Cardiac muscle cell (in vitro differentiated cells and primary cell): ENCODE data around the gene ZMYND11. TPM values are rescaled to one million over a fixed set of nuclear protein-coding genes. Genes with fewer than 3 reads are reported as not detected.
A peak's percentile ranks its signal among the peaks of the same experiment; 100 is the strongest.
"Not testable (repeated sequence)": the region's sequence is repeated elsewhere in the genome, so short reads cannot be mapped to it uniquely, and the experiment has no call there.

Experiments
- DNase-seq, 2 donors: peaks; one replicate each; pipeline versions ENCODE4 v3.0.0 to v3.0.0-alpha.2; 2010 to 2017; ENCODE audit warnings: low read depth in 1 of 2, low spot score in 1 of 2
- H3K27ac ChIP-seq: fragments of 200-600 bp; sonication (generic); 2 replicates; pipeline ENCODE4 v1.5.1; 2016
- H3K27me3 ChIP-seq: fragments of 200-600 bp; sonication (generic); 2 replicates; pipeline ENCODE4 v1.6.0; 2016; ENCODE audit warnings: control low read depth
- H3K36me3 ChIP-seq: fragments of 200-600 bp; sonication (generic); 2 replicates; pipeline ENCODE4 v1.5.1; 2016; ENCODE audit warnings: control low read depth
- H3K4me1 ChIP-seq: fragments of 200-600 bp; sonication (generic); 2 replicates; pipeline ENCODE4 v1.8.1; 2017; ENCODE audit warnings: low read depth, mild to moderate bottlenecking, mixed run types
- H3K4me3 ChIP-seq: fragments of 200-600 bp; sonication (generic); 2 replicates; pipeline ENCODE4 v1.5.1; 2016; ENCODE audit warnings: mild to moderate bottlenecking
- H3K9me3 ChIP-seq: fragments of 200-600 bp; sonication (generic); 2 replicates; pipeline ENCODE4 v1.5.1; 2017; ENCODE audit warnings: low read depth, mild to moderate bottlenecking, control low read depth
- polyA plus RNA-seq: library from polyadenylated mRNA; unstranded; fragments of >200 nt; fragmentation: Nextera tagmentation; extraction: Ambion mirVana; gene quantifications from 2 replicates; pipeline ENCODE4 v1.2.1, GENCODE V29; 2016
- total RNA-seq: library from RNA; depleted of rRNA; stranded (reverse); fragments of >200 nt; gene quantifications from 2 replicates; pipeline ENCODE4 v1.2.3, GENCODE V29; 2016
- TF ChIP-seq, protein P1 (sequence below): IDR thresholded peaks from 2 replicates; pipeline ENCODE4 v1.5.1; 2012; ENCODE audit warnings: low read depth, mild to moderate bottlenecking, low read length

The ZMYND11 gene
- total and polyA plus RNA-seq, 2 experiments from 2014 or later, result 34.3 to 65.8 TPM

DNA sequence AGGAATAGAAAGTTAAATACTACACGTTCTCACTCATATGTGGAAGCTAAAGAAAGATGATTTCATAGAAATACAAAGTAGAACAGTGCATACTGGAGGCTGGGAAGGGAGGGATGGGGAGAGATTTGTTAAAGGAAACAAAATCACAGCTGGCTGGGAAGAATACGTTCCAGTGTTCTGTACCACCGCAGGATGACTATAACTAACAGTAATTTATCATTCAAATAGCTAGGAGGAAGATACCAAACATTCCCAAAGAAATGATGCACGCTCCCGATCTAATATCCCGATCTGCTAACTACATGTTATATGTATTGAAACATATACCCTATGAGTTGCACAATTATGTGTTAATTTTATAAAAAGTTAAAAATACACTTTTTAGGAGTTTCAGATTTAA is 162.3 kb downstream of the ZMYND11 start:
- no peaks in the 10 kb centered on the region for H3K4me1 ChIP-seq
- TF ChIP-seq, protein P1, sequence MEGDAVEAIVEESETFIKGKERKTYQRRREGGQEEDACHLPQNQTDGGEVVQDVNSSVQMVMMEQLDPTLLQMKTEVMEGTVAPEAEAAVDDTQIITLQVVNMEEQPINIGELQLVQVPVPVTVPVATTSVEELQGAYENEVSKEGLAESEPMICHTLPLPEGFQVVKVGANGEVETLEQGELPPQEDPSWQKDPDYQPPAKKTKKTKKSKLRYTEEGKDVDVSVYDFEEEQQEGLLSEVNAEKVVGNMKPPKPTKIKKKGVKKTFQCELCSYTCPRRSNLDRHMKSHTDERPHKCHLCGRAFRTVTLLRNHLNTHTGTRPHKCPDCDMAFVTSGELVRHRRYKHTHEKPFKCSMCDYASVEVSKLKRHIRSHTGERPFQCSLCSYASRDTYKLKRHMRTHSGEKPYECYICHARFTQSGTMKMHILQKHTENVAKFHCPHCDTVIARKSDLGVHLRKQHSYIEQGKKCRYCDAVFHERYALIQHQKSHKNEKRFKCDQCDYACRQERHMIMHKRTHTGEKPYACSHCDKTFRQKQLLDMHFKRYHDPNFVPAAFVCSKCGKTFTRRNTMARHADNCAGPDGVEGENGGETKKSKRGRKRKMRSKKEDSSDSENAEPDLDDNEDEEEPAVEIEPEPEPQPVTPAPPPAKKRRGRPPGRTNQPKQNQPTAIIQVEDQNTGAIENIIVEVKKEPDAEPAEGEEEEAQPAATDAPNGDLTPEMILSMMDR, result no peak
- H3K27ac ChIP-seq, result no peak overlapping the region

DNA sequence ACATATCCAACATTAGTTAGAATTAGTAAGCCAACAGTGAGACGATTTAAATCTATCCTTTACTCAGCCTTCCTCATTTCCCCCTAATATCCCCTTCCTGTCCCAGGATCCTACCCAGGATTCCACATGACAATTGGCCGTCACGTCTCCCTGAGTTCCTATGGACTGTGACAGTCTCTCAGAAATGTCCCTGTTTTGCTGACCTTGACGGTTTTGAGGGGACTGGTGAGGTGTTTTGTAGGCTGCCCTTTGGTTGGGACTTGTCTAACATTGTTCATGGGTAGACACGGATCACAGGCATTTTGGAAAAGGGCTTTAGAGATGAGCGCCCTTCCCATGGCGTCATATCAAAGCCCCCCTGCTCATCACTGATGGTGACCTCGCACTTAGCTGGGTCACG is 162.8 kb downstream of the ZMYND11 start:
- Histone ChIP-seq H3K36me3 (no peaks in the 10 kb centered on the region), H3K4me3 (no peak overlapping the region), H3K9me3 (no peaks in the 10 kb centered on the region), H3K27ac (no peak overlapping the region), H3K27me3 (no peaks in the 10 kb centered on the region), H3K4me1 (no peaks in the 10 kb centered on the region)
- no peak for DNase-seq
- TF ChIP-seq, protein P1, result no peak

More for the DNA sequence above, 162.3 kb downstream of the ZMYND11 start:
- peak in 1 of 2 donors; percentile 52 for DNase-seq
- H3K27me3 ChIP-seq, result no peaks in the 10 kb centered on the region
- no peak overlapping the region for H3K4me3 ChIP-seq
- no peaks in the 10 kb centered on the region for H3K36me3 ChIP-seq
- H3K9me3 ChIP-seq, result no peaks in the 10 kb centered on the region

DNA sequence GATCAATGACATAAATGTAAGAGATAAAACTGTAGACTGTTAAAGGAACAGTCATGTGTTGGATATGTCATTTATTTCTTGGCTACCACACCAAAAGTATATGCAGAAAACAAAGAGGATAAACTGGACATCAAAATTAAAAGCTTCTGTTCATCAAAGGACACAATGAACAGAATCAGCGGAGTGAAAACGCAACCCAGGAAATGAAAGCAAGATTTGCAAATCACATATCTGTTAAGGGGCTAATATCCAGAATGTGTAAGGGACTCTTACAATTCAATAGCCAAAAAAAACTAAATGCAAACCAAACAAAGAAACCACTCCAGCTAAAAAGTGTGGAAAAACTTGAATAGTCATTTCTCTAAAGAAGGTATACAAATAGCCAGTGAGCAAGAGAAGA is 164.3 kb downstream of the ZMYND11 start:
- TF ChIP-seq, protein P1, result no peak
- DNase-seq, result no peak
- H3K4me1 ChIP-seq, result no peaks in the 10 kb centered on the region
- H3K27ac ChIP-seq, result no peak overlapping the region
- H3K27me3 ChIP-seq, result no peaks in the 10 kb centered on the region
- H3K36me3 ChIP-seq, result no peaks in the 10 kb centered on the region
- no peaks in the 10 kb centered on the region for H3K9me3 ChIP-seq
- H3K4me3 ChIP-seq, result no peak overlapping the region

DNA sequence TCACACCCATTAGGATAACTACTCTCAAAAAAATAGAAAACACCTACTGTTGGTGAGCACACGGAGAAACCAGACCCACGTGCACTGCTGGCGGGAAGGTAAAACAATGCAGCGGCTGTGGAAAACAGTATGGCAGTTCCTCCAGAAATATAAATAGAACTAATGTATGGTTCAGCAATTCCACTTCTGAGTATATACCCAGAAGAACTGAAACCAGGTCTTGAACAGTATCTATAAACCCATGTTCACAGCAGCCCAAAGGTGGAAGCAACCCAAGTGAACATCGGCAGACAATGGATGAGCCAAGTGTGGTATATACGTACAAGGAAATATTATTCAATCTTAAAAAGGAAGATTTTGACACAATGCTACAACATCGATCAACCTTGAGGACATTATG is 164.7 kb downstream of the ZMYND11 start:
- no peaks in the 10 kb centered on the region for H3K27me3 ChIP-seq
- H3K4me3 ChIP-seq, result no peak overlapping the region
- DNase-seq, result no peak
- TF ChIP-seq, protein P1, result no peak
- no peaks in the 10 kb centered on the region for H3K4me1 ChIP-seq
- H3K36me3 ChIP-seq, result no peaks in the 10 kb centered on the region
- no peak overlapping the region for H3K27ac ChIP-seq
- no peaks in the 10 kb centered on the region for H3K9me3 ChIP-seq

DNA sequence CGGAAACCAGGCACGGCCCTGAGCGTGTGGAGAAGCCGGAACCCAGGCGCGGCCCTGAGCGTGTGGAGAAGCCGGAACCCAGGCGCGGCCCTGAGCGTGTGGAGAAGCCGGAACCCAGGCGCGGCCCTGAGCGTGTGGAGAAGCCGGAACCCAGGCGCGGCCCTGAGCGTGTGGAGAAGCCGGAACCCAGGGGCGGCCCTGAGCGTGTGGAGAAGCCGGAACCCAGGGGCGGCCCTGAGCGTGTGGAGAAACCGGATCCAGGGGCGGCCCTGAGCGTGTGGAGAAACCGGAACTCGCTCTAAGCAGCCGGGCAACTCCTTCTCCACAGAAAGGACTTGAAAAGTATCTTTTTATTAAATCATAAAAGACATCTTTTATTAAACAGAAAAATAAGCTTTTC is 165.3 kb downstream of the ZMYND11 start:
- H3K27me3 ChIP-seq, H3K27ac ChIP-seq, H3K36me3 ChIP-seq, H3K4me1 ChIP-seq, DNase-seq, H3K4me3 ChIP-seq, H3K9me3 ChIP-seq: not testable (repeated sequence)

DNA sequence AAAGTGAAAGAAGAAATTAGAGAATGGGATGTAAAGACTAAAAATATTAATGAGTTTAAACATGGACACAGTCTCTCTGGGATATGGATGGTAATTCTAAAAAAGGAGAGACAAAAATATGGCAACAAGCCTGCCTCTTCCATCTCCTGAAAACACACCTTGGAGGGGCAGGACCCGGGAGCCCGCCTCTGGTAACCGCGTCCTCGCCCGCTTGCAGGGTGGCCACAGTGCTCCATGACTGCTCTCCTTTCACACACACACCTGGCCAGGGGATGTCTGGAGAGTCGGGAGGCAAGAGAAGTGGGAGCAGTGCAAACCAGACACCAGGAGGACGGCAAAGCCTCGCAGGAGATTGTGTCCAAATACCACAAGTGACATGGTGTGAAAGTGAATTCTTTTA is 166.3 kb downstream of the ZMYND11 start:
- TF ChIP-seq, protein P1, result no peak
- no peak for DNase-seq
- no peak overlapping the region for H3K4me3 ChIP-seq
- no peaks in the 10 kb centered on the region for H3K27me3 ChIP-seq
- H3K4me1 ChIP-seq, result peaks cover 3% of the 10 kb centered on the region
- H3K27ac ChIP-seq, result no peak overlapping the region
- no peaks in the 10 kb centered on the region for H3K9me3 ChIP-seq
- H3K36me3 ChIP-seq, result no peaks in the 10 kb centered on the region

Other genes starting within 250 kb of the ZMYND11 start
- gene TUBB8, start 86.2 kb upstream of the ZMYND11 start, total RNA-seq, result 0.36 TPM in 1 of 2 replicates, not detected in the other
- not detected in 2 replicates for gene TUBB8, start 86.2 kb upstream of the ZMYND11 start, polyA plus RNA-seq